Testis (tissue), 3 donors: ENCODE measurements around the gene STRIP1. TPM values are rescaled to one million over a fixed set of nuclear protein-coding genes. Genes with fewer than 3 reads are reported as not detected.

Experiments
- DNase-seq: peaks from one replicate; pipeline ENCODE4 v3.0.0-alpha.2; 2019
- H3K27ac ChIP-seq, 2 donors: fragments of 200-600 bp; sonication (generic); one replicate each; pipeline ENCODE4 v1.5.1; 2019
- H3K27me3 ChIP-seq: fragments of 200-600 bp; sonication (generic); one replicate; pipeline ENCODE4 v1.5.1; 2019
- H3K36me3 ChIP-seq: fragments of 200-600 bp; sonication (generic); one replicate; pipeline ENCODE4 v1.5.1; 2017; ENCODE audit warnings: low read depth; ENCODE audit errors: missing control alignments
- H3K4me1 ChIP-seq: fragments of 200-600 bp; sonication (generic); one replicate; pipeline ENCODE4 v1.5.1; 2019
- H3K4me3 ChIP-seq, 2 donors: fragments of 200-600 bp; sonication (generic); one replicate each; pipeline ENCODE4 v1.5.1; 2017 to 2019
- H3K9me3 ChIP-seq: fragments of 200-600 bp; sonication (generic); one replicate; pipeline ENCODE4 v1.5.1; 2017
- POLR2A ChIP-seq: fragments of 450-650 bp; IDR thresholded peaks from one replicate; pipeline ENCODE4 v1.6.1; 2017; ENCODE audit warnings: antibody characterized with exemption, mild to moderate bottlenecking, moderate library complexity
- WGBS, 2 donors: methylation state at CpG; one replicate each; pipeline ENCODE4 v1.1.5; 2018; 5-methylcytosine and 5-hydroxymethylcytosine counted together
- intact Hi-C: fragments of 100-400 bp; cut with DNase I; formaldehyde crosslinking; loops from one replicate; pipeline ENCODE4 v1.15.1; 2023; ENCODE audit warnings: low total_unique reads
- polyA plus RNA-seq: library from polyadenylated mRNA; stranded (reverse); fragments of 350-450 nt; fragmentation: Illumina TruSeq; extraction: RNeasy Lipid Tissue Mini Kit (QIAGEN cat#74804); gene quantifications from one replicate; pipeline ENCODE4 v1.2.3, GENCODE V29; 2014; ENCODE audit warnings: low read depth, low replicate concordance; ENCODE audit not compliant: insufficient read depth
- total RNA-seq, 2 donors: library from RNA; depleted of rRNA; stranded (reverse); fragments of >200 nt; gene quantifications; one replicate each; pipeline ENCODE4 v1.2.3, GENCODE V29; 2016
- TF ChIP-seq, protein P1 (sequence below), 3 experiments: fragments of 450-650 bp in 2 of 3; fragments of 200-600 bp in 1 of 3; sonication (generic) in 1 of 3; IDR thresholded peaks; one replicate each; pipeline ENCODE4 v1.5.1; 2016 to 2019; ENCODE audit warnings: antibody characterized with exemption in 3 of 3, mild to moderate bottlenecking in 2 of 3, moderate library complexity in 1 of 3

STRIP1 gene
- total and polyA plus RNA-seq, 3 donors from 2014 or later: 49.9 to 103 (median 85.8) TPM

DNA sequence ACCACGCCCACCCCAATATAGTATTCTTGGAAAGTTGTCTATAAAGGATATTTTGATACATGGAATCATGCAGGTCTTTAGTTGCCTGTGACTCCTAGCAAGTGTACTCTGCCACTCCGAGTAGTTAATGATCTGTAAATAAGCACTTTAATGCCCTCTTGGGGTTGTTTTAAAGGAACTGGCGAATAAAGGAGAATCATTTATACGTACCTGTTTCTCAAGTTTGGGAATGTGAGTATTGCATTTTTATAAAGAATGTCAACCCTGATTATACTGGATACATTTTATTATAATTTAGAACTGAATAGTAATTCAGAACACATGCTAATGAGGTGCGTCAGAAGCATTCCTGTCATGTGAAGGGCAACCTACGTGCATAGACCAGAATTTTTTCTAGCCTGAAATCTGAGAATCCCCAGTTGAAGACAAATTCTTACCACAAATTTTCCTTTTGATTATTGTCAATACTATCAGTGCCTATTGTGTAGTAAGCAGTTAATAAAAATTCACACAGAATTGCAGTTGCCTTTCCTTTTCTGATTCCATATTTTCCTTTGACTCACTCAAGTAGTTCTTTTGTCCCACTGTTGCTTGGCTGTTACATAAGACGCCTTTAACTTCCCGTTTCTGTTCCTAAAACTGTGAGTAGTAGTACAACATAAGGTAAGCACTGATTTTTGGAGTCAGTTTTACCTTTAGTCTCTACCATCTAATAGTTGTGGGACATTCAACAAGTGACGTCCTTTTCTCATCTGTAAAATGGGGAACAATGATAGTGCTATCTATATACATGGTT lies 44.7 kb upstream of the STRIP1 start:
- no peak for DNase-seq
- no peaks in the 10 kb centered on the region for H3K27me3 ChIP-seq
- intact Hi-C loops: loop anchor here (10.0 kb wide), 2 partner anchors 355 to 445 kb away; partner anchors contain the start of gene GNAI3
- H3K9me3 ChIP-seq: no peaks in the 10 kb centered on the region
- no peak overlapping the region for H3K4me3 ChIP-seq
- H3K36me3 ChIP-seq: no peaks in the 10 kb centered on the region
- H3K4me1 ChIP-seq: peaks cover 55% of the 10 kb centered on the region
- WGBS, 2 donors: 76 to 81% methylated on average over 9 of the region's 9 CpGs
- TF ChIP-seq, protein P1, sequence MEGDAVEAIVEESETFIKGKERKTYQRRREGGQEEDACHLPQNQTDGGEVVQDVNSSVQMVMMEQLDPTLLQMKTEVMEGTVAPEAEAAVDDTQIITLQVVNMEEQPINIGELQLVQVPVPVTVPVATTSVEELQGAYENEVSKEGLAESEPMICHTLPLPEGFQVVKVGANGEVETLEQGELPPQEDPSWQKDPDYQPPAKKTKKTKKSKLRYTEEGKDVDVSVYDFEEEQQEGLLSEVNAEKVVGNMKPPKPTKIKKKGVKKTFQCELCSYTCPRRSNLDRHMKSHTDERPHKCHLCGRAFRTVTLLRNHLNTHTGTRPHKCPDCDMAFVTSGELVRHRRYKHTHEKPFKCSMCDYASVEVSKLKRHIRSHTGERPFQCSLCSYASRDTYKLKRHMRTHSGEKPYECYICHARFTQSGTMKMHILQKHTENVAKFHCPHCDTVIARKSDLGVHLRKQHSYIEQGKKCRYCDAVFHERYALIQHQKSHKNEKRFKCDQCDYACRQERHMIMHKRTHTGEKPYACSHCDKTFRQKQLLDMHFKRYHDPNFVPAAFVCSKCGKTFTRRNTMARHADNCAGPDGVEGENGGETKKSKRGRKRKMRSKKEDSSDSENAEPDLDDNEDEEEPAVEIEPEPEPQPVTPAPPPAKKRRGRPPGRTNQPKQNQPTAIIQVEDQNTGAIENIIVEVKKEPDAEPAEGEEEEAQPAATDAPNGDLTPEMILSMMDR (IDR thresholded peaks at IDR 0.05): no peak
- TF ChIP-seq POLR2A: no peak
- H3K27ac ChIP-seq: peak overlapping the region in 1 of 2 donors; percentile 42

DNA sequence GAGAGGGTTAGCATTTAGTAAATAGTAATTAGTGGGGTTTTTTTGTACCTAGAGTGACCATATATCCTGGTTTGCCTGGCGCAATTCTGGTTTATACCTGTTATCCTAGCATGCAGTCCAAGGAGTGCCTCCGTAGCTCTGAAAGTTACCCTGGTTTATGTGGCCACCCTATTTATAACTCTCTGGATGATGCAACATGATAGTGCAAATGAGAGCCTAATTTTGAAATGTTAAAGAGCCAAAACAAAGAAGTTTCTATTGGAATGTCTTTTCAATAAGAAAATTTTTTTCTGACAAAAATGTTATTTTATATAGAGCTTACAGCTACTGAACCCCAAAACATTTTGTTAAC lies 44.1 kb upstream of the STRIP1 start:
- TF ChIP-seq POLR2A: no peak
- TF ChIP-seq, protein P1 (IDR thresholded peaks at IDR 0.05): no peak
- no peak overlapping the region for H3K4me3 ChIP-seq
- H3K36me3 ChIP-seq: no peaks in the 10 kb centered on the region
- no peaks in the 10 kb centered on the region for H3K27me3 ChIP-seq
- intact Hi-C loops: no loop called here
- no peaks in the 10 kb centered on the region for H3K9me3 ChIP-seq
- DNase-seq: no peak
- H3K27ac ChIP-seq: peak overlapping the region in 1 of 2 donors; percentile 42
- peaks cover 61% of the 10 kb centered on the region for H3K4me1 ChIP-seq
- 89 to 91% methylated on average over 2 of the region's 2 CpGs for WGBS, 2 donors

DNA sequence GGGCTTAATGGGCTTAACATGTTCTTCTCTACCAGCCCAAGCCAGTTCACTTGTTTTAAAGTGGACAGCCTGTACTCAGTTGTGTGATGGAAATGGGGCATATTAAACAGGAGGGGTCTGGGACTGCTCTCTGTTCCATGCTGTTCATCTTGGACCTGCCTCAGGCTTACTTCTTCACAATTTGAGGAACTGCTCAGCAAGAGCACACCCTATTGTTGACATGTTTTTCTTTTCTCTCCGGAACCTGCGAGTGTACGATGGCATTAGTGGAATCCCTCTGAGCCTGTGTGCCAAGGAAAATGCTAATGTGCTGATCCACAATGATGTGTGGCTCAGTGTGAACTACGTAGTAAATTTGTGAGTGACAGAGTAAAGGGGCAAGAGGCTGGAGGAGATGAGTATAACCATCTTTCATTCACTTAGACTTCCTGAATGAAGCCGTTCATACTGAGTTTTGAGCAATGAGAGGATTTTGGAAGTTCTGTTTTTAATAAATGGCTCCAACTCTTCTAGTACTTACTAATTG lies 43.0 kb upstream of the STRIP1 start:
- intact Hi-C loops: no loop called here
- TF ChIP-seq, protein P1 (IDR thresholded peaks at IDR 0.05): no peak
- TF ChIP-seq POLR2A: no peak
- no peak overlapping the region for H3K27ac ChIP-seq
- peaks cover 57% of the 10 kb centered on the region for H3K4me1 ChIP-seq
- no peaks in the 10 kb centered on the region for H3K27me3 ChIP-seq
- no peaks in the 10 kb centered on the region for H3K9me3 ChIP-seq
- DNase-seq: no peak
- no peak overlapping the region for H3K4me3 ChIP-seq
- no peaks in the 10 kb centered on the region for H3K36me3 ChIP-seq
- 85 to 87% methylated on average over 5 of the region's 5 CpGs for WGBS, 2 donors

DNA sequence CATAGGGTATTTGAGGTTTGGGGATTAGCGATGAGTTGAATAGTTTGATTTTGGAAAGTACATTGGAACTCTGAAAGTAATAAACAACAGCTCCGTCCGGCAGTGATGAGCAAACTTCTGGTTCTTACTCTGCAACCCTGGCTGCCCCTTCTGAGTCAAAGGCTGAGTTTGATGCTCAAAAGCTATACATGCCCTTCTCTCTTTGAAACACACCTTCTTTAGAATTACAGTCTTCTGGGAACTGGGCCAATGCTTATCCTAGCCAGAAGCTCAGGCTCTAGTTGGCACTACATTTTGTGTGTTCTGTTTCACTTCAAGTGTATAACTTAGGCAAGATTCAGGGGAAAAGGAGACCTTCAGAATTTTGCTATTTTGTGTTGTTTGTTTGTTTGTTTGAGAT lies 40.5 kb upstream of the STRIP1 start:
- Histone ChIP-seq H3K27me3 (no peaks in the 10 kb centered on the region), H3K9me3 (no peaks in the 10 kb centered on the region), H3K4me3 (no peak overlapping the region), H3K27ac (peak overlapping the region in 1 of 2 donors; percentile 67), H3K4me1 (peaks cover 49% of the 10 kb centered on the region), H3K36me3 (no peaks in the 10 kb centered on the region)
- no peak for DNase-seq
- intact Hi-C loops: no loop called here
- 64 to 70% methylated on average over 3 of the region's 3 CpGs for WGBS, 2 donors
- TF ChIP-seq, protein P1 (IDR thresholded peaks at IDR 0.05): no peak
- TF ChIP-seq POLR2A: no peak
